AG04450 (cell line): ENCODE data around the gene HRH2. TPM values are rescaled to one million over a fixed set of nuclear protein-coding genes. Genes with fewer than 3 reads are reported as not detected.

Experiments used
- CTCF ChIA-PET: fragments of 300-600, 350-600 bp; formaldehyde crosslinking; extraction: SDS; loops from one replicate; lab custom pipeline; 2022; ENCODE audit warnings: antibody characterized with exemption, inconsistent platforms; lab: Charles Lee
- POLR2A ChIA-PET: fragments of 350-600 bp; formaldehyde crosslinking; extraction: SDS; loops from one replicate; lab custom pipeline; 2021; ENCODE audit warnings: antibody characterized with exemption, inconsistent platforms; lab: Yijun Ruan, JAX
- DNase-seq: peaks from one replicate; pipeline ENCODE4 v3.0.0-alpha.2; 2011; ENCODE audit warnings: low read depth, low spot score
- H3K27ac ChIP-seq: one replicate; pipeline ENCODE4 v1.5.1; 2012; ENCODE audit warnings: low read depth, low read length, control low read depth
- H3K27me3 ChIP-seq: one replicate; pipeline ENCODE4 v1.6.0; 2012; ENCODE audit warnings: low read length; ENCODE audit not compliant: control insufficient read depth, insufficient read depth
- H3K4me3 ChIP-seq: 2 replicates; pipeline ENCODE4 v1.5.1; 2011; ENCODE audit warnings: mild to moderate bottlenecking, low read depth, low read length, control low read depth
- H3K9me3 ChIP-seq: 2 replicates; pipeline ENCODE4 v1.5.1; 2012; ENCODE audit warnings: low read length; ENCODE audit not compliant: control insufficient read depth, insufficient read depth
- CTCF ChIP-seq: IDR thresholded peaks from 2 replicates; pipeline ENCODE4 v1.5.1; 2011; ENCODE audit warnings: low read depth, low read length, control low read depth, inconsistent platforms
- polyA plus RNA-seq: library from polyadenylated mRNA; depleted of rRNA; stranded (reverse); fragments of >200 nt; gene quantifications from 2 replicates; pipeline ENCODE4 v1.2.3, GENCODE V29; 2011

HRH2 gene
- polyA plus RNA-seq, 1 experiment: not detected

GRCh38 chr5:175672976-175673648 is 15.2 kb downstream of the HRH2 start:
- H3K27ac ChIP-seq: no peak overlapping the region
- H3K9me3 ChIP-seq: peaks cover 5% of the 10 kb centered on the region; the same call in 1 of the 2 replicates
- POLR2A ChIA-PET: no interaction called here
- H3K4me3 ChIP-seq: no peak overlapping the region
- CTCF ChIA-PET: no interaction called here
- no peak for TF ChIP-seq CTCF
- no peak for DNase-seq
- peaks cover 2% of the 10 kb centered on the region for H3K27me3 ChIP-seq

- H3K9me3 ChIP-seq: peaks cover 5% of the 10 kb centered on the region; the same call in 1 of the 2 replicates
- peaks cover 2% of the 10 kb centered on the region for H3K27me3 ChIP-seq
- no peak overlapping the region for H3K4me3 ChIP-seq
- no peak for TF ChIP-seq CTCF
- POLR2A ChIA-PET: no interaction called here
- DNase-seq: no peak
- no peak overlapping the region for H3K27ac ChIP-seq
- CTCF ChIA-PET: no interaction called here
Observed at GRCh38 chr5:175674731-175675346, 17.0 kb downstream of the HRH2 start.

- CTCF ChIA-PET: no interaction called here
Observed at GRCh38 chr5:175675873-175676272, 18.0 kb downstream of the HRH2 start.

GRCh38 chr5:175677571-175677970 is 19.7 kb downstream of the HRH2 start:
- H3K27me3 ChIP-seq: peaks cover 2% of the 10 kb centered on the region
- ChIA-PET POLR2A (no interaction called here), CTCF (no interaction called here)
- H3K9me3 ChIP-seq: peaks cover 5% of the 10 kb centered on the region; the same call in 1 of the 2 replicates
- no peak overlapping the region for H3K27ac ChIP-seq
- TF ChIP-seq CTCF: no peak
- DNase-seq: no peak
- H3K4me3 ChIP-seq: no peak overlapping the region

More at GRCh38 chr5:175675873-175676272, 18.0 kb downstream of the HRH2 start:
- no peak for DNase-seq
- Histone ChIP-seq H3K27ac (no peak overlapping the region), H3K9me3 (peaks cover 5% of the 10 kb centered on the region; the same call in 1 of the 2 replicates), H3K27me3 (peaks cover 2% of the 10 kb centered on the region), H3K4me3 (no peak overlapping the region)
- POLR2A ChIA-PET: no interaction called here
- no peak for TF ChIP-seq CTCF

GRCh38 chr5:175678074-175678473 is 20.2 kb downstream of the HRH2 start:
- POLR2A ChIA-PET: no interaction called here
- H3K9me3 ChIP-seq: peaks cover 6% of the 10 kb centered on the region; the same call in 1 of the 2 replicates
- DNase-seq: no peak
- H3K27me3 ChIP-seq: peaks cover 2% of the 10 kb centered on the region
- no peak overlapping the region for H3K4me3 ChIP-seq
- H3K27ac ChIP-seq: no peak overlapping the region
- no peak for TF ChIP-seq CTCF
- CTCF ChIA-PET: no interaction called here
